GM18526 (cell line): ENCODE data around the gene HSPE1.

Experiments used
- POLR2A ChIP-seq: IDR thresholded peaks from 3 replicates; pipeline ENCODE4 v1.6.1; 2011; ENCODE audit not compliant: insufficient read length; ENCODE audit errors: extremely low read depth

The HSPE1 gene

GRCh38 chr2:197543206-197543605, 43.0 kb downstream of the HSPE1 start:
- no peak for TF ChIP-seq POLR2A

GRCh38 chr2:197547163-197547900, 47.2 kb downstream of the HSPE1 start:
- TF ChIP-seq POLR2A: no peak

- no peak for TF ChIP-seq POLR2A
Observed at GRCh38 chr2:197548582-197548981, 48.4 kb downstream of the HSPE1 start.
